SKM-1 treated with dmso at 0.1 percent for 144 hours (cell line): ENCODE measurements around the gene PCIF1.
"Not testable (repeated sequence)": the region's sequence is repeated elsewhere in the genome, so short reads cannot be mapped to it uniquely, and the experiment has no call there.

Experiments used
- DNase-seq: peaks from one replicate; lab custom pipeline; 2025; ENCODE audit not compliant: unreplicated experiment; lab: John Stamatoyannopoulos, UW

The PCIF1 gene

GRCh38 chr20:45934586-45935415, at the start of gene PCIF1:
PCIF1 (plus strand) TSS chr20:45934683; CDS start chr20:45939000, 4,317 bp downstream.
- DNase-seq = peak; percentile 93

- DNase-seq = no peak
These were observed 47.7 kb upstream of the PCIF1 start for GRCh38 chr20:45886590-45887345.

GRCh38 chr20:45887346-45887715, 47.2 kb upstream of the PCIF1 start, which contains the start of gene SPATA25:
SPATA25 (minus strand) TSS chr20:45887622; CDS start chr20:45887590, 32 bp downstream.
- no peak for DNase-seq

- DNase-seq = no peak
These were observed 45.8 kb upstream of the PCIF1 start for GRCh38 chr20:45888681-45889080.

GRCh38 chr20:45890077-45890984, 44.2 kb upstream of the PCIF1 start:
- DNase-seq = no peak

GRCh38 chr20:45890985-45891983, 43.2 kb upstream of the PCIF1 start, which contains the start of the genes CTSA and NEURL2:
CTSA (plus strand) TSS chr20:45891335; CDS start chr20:45891569, 234 bp downstream.
NEURL2 (minus strand) TSS chr20:45891208; CDS start chr20:45890991, 217 bp downstream.
- DNase-seq = peak; percentile 76

- DNase-seq = no peak
These were observed 42.2 kb upstream of the PCIF1 start for GRCh38 chr20:45892049-45892825.

- no peak for DNase-seq
These were observed 41.5 kb upstream of the PCIF1 start for GRCh38 chr20:45892828-45893500.

- no peak for DNase-seq
These were observed 40.7 kb upstream of the PCIF1 start for GRCh38 chr20:45893831-45894230.

- no peak for DNase-seq
These were observed 39.7 kb upstream of the PCIF1 start for GRCh38 chr20:45894797-45895196.

- no peak for DNase-seq
These were observed 37.8 kb upstream of the PCIF1 start for GRCh38 chr20:45896641-45897161.

- no peak for DNase-seq
These were observed 37.2 kb upstream of the PCIF1 start for GRCh38 chr20:45897289-45897688.

- no peak for DNase-seq
These were observed 36.8 kb upstream of the PCIF1 start for GRCh38 chr20:45897692-45898091.

GRCh38 chr20:45898285-45898684, 36.2 kb upstream of the PCIF1 start:
- DNase-seq = no peak

GRCh38 chr20:45899046-45899835, 35.2 kb upstream of the PCIF1 start:
- no peak for DNase-seq

- DNase-seq = not testable (repeated sequence)
These were observed 33.2 kb upstream of the PCIF1 start for GRCh38 chr20:45901332-45901731.

- no peak for DNase-seq
These were observed 32.2 kb upstream of the PCIF1 start for GRCh38 chr20:45902199-45902701.
